ENCODE measurements around the gene GFRA1.

DNA sequence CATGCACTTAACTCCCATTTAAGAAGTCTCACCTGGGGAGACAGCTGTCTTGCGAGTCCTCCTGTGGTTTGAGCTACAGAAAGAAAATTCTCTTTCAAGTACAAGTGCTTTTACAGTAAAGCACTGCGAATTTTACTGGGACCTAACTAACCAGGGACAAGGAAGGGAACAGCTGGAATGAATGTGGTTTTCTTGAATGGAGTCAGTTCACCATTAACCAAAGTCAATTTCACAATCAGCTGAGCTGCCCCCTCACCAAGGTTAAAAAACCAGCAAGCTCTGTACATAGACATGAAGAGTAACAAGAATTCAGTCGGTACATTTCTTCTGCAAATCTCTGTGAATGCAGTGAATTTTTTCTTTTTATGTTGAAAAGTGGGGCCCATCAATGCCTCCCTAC, 56.3 kb downstream of the GFRA1 start:
- no peak for TF ChIP-seq CTCF (IDR thresholded peaks at IDR 0.05)
- no peak for TF ChIP-seq POLR2A (IDR thresholded peaks at IDR 0.05)
